ENCODE measurements around the gene SLC38A8.

Gene SLC38A8

DNA sequence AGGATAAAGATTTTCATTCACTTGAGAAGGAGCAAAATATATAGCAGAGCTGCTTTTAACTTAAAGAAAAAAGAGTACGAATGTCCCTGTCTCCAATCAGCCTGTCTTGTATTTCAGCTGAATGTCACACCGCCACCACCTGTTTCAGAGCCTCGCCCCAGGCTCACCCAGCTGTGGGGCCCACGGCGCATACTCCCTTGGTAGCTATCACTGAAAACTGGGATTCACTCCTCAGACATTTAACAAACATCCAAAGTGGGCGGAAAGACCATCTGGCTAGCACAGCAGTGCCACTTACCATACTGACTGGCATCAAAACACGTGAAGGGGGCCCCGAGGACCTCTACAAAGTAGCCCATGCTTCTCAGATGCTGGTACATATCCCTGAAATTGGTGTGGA is 25.4 kb upstream of the SLC38A8 start:
- peak; percentile 57 for DNase-seq

DNA sequence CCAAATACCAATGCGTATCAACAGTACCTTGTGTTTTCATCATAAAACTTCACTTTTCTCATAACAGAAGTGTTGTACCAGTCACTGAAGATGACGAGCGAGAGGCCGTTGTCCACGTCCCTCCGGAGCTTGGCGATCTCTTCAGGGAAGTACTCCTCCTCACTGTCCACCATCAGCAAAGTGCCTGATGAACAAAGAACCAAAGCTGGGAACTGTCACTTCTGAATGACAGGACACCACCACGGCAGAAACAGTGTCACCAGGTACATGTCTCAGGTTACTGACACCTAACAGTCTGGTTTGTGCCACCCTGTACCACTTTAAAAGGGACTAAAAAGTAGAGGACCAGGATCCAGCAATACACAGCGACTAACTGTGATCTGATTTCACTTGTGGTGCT is 25.0 kb upstream of the SLC38A8 start:
- DNase-seq, result no peak

DNA sequence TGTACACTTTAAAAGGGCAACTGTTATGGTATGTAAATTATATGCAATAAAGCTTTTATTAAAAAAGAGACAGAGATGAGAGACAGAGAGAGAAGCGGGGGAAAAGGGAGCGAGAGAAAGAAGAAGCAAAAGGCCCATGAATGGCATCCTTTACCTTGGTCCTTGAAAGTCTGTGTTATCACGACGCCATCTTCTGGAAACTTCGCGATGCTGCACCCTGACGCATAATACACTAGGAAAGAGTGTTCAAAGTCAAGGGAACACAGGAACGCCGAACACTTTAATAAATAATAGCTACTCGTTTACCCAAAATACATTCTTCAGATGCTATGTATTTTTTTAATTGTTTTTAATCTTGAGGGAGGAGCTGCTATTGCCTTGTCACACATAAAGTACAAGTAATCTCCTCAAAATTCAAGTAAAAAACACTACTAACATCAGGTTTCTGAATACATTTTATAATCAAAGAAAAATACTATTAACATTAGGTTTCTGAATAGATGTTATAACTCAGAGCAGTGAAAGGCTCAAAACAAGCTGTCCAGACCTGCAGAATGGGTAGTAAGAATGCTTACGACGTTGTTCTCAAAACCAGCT is 23.0 kb upstream of the SLC38A8 start:
- DNase-seq, result peak; percentile 14

DNA sequence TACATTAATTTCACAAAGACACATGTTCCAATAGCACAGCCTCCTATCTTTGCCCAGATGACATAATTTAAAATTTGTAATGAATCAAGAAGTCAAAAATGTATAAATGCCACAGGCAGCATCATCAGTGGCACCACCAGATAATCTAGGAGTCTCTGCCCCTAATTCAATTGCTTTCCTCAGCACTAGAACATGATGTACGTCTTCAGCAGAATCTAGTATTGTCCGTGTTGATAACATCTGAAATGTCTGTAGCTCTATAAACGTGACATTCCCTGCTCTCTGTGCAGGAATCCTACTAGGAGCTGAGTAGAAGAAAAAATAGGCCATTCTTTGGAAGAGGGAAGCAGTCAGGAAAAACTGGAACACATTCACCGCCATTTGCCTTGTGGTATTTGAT is 21.4 kb upstream of the SLC38A8 start:
- no peak for DNase-seq

DNA sequence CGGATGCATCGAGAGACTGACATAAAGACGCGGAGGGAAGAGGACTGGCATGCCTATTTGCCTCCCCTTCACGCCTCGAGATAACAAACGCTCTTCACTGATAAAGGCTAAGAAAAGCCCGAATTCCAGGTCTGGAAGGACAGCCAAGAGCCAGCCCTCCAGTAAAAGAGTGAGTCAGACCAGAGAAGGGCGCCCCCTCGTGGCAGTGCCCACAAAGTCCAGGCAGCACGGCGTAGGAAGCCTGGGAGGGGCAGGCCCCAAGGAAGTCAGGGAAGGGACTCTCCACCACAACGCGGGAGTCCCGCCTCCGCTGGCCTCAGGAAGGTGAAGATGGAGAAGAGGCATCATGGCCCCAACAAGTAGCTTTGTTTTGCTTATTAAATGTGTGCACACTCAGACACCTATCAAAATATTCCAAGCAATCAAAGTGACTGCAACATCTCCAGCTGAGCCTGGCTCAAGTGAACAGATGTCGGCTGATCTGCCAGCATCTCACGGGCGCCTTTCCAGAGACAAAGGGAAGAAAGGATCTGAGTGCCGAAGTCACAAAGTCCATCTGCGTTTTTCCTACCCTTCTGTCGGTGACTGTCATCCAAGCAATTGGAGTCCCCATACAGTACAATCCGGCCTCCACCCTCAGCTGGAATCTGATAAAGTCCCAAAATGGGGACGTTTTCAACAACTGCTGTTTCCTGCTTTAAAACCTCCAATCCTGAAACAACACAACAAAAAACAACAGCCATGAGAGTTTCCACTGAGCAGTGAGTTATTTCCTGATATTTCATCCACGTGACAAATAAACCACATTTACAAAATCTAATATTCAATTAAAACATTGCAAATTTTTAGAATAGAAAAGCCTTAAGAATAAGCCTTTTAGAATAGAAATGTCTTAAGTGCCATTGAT is 20.4 kb upstream of the SLC38A8 start:
- DNase-seq, result peak; percentile 92

DNA sequence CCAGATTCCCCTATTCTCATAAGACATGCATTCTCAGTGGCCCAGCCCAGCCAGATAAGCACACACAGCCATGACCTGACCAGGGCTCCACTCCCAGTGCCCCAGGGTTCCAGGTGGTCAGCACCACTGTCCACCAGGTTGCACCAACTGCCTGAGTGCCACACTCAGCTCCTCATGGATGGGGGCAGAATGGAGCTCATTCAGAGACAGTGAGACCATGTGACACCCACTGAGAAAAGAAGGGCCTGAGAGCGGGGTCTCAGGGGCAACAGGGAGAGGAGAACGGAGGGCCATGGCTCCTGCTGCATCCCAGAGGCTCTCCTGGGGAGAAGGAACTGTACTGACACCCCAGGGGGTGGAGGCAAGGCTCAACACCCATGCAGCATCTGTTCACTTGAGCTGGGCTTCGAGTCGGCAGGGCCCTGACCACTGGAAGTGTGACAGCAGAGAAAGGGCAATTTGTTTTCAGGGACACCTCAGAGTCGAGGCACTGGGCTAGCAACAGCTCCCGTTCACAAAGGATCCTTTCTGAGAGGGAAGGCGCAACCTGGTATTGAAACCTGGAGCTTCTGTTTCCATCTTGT is 18.7 kb upstream of the SLC38A8 start:
- no peak for DNase-seq

DNA sequence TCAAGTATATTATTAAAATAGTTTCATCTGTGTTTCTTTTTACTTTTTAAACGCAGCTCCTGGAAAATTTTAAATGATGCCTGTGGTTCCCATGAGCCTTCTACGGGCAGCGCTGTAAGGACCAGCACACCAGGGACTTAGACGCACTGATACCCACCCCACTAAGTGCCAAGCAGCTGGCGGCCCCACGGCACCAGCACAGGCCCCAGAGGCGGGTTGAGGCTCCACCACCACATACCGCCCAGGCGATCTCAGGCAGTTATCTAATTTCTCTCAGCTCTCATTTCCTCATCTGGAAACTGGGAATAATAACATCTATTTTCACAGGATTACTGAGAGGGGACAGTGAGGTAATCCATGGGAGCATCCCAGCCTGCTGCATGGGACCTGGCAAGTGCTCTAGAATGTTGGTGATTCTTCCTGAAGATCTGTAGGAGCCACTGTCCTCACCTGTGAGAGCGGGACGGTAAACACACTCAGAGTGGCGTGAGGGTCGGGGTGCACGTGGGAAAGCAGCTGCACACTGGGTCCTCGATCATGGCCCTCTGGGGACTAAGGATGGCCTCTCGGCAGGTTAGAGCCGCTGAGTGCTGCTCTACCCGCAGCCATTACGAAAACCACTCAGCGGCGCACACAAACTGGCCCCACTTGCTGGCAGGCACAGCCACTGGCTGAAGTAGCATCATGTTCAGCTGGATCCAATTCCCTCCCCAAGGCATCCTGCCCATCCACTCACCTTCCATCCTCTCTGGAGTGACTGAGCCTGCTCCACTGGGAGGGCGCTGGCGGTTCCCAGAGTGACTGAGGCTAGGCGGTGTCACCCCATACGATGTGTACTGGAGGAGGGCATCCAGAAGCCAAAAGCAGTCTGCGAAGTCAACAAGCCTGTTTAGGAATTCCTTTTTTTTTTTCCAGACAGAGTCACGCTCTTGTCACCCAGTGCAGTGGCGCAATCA is 17.6 kb upstream of the SLC38A8 start:
- DNase-seq, result no peak

DNA sequence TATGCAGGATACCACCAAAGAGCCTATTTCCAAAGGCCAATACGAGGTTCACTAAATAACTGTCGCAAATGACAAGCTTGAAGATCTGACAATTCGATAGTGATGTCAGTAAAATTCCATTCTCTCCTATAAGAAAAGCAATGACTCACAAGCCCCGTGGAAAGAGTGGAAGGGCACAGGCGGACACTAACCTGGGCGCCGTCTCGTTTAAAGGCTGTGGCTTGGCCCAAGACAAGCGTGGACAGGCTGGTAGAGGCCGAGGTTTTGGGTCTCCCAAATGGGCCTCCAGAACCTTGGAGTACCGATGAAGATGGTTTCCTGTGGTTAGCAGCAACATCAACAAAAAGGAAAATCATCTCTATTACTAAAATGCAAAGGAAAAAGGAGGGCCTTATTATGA is 16.5 kb upstream of the SLC38A8 start:
- no peak for DNase-seq

DNA sequence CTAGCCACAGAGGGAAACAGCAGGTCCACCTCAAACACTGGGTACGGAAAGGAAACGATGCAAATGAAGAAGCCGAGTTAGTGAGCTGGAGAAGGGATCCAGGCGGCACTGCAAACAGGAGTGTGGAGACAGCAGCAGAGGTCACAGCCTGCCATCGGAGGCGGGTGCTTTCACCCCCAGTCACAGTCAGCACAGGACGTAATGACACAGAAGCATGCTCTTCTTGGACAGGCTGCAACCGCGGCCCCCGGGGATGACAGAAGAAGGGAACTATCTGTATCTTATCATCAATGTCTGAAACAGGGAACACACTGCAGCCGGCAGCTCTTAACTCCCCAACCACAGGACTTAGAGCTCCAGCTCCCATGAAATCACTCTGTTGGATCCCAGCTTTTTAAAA is 16.1 kb upstream of the SLC38A8 start:
- DNase-seq, result no peak

DNA sequence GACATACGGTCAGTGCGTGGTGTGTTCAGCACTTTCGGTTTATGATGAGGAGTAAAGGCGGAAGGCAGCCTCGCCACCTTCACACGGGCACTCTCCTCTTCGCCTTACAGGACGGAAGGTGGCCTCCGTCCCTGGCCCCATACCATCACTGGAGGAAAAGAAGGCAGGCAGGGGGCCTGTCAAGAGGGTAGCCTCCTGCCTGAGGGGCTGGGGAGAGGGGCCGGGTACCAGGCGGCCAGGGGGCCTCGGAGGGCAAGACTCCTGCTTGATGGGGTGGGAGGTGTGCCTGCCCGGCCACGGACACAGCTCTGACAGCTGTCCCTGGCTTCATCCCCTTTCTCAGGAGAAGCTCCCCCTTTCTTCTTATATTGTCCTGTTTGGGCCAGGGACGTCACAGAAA is 15.6 kb upstream of the SLC38A8 start:
- DNase-seq, result no peak

DNA sequence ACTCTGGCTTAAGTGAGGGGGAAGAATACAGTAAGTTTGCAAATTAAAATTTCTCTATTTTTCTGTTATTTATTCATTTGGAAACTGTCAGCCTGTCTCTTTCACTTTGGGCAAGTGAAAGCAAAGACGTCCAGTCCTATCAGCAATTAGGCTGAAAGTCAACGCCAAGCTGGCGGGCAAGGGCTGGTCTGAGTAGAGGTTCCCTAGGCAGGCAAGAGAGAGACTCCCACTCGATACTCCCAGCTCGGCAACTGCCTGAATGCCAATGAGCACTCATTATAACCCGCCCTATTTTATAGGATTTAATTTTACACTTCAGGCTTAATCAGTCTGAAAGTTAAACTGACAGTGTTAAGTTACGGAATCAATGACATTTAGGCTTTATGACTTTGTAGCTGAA is 14.3 kb upstream of the SLC38A8 start:
- no peak for DNase-seq

DNA sequence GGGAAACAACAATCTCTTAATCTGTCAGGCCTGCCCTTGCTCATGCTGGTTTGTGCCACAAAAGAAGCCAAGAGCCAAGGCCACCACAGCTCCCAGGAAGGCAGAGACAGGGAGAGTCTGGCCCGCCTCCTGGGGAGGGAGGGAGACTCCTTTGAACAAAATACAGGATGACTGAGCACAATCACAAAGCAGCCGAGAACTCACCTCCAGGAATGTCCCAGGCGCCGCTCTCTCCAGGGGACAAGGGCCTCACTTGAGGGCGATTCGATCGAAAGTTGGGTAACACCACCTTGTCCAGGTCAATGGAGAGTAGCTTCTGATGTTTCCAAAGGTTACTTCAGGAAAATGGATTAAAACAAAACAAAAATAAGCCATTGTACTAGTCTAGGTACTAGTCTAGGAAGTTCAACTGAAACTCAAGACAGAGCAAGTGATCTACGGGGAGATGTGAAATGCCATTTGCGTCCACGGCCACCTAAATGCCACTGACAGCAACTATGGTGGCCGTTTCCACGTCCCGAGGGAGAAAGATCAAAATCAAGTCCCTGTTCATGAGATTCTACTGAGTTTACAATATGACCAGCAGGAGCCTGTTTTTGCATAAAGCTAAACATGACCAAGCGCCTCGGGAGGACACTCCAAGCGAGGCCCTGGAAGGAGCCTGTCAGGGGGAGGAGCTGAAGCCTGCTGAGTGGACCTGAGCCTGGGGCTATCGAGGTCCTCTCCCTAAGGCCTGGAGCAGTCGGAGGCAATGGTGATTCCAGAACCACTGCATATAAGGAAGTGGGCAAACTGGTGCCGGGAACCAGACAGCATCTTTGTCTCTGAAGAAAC is 13.4 kb upstream of the SLC38A8 start:
- DNase-seq, result no peak

DNA sequence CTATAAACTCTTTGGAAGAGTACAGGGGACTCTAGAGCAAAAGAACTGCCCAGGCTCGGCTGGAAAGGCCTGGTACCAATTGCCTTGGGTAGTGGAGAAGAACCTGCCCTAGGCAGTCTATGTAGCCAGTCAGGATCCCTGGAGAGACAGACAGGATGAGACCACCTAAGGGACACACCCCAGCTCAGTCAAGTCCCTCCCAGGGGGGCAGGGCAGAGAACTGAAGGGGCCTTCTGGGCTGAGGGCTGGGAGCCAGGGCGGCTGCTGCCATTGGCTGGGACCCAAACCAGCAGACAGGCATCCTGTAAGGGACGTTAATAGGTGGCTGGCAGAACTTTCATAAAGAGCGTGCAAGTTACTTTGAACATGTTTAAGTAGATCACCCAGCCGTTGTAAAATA is 12.8 kb upstream of the SLC38A8 start:
- DNase-seq, result no peak

DNA sequence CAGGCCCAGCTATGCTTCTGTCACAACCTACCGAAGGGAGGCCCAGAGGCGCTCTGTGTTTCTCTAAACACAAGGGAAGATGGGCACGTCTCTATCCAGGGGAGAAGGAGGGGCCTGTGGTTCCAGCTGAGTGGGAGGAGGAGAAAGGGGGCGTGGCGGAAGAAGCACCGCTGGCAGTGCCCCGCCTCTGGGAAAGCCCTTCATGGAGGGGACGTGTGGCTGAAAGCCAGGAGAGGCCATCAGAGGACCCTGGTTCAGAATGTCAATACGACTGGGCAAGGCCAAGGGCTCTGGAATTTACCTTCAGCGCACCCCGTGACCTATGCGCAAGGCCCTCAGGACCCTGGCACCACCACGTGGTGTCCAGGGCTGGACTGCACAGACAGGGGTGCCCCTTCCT is 12.3 kb upstream of the SLC38A8 start:
- DNase-seq, result no peak

DNA sequence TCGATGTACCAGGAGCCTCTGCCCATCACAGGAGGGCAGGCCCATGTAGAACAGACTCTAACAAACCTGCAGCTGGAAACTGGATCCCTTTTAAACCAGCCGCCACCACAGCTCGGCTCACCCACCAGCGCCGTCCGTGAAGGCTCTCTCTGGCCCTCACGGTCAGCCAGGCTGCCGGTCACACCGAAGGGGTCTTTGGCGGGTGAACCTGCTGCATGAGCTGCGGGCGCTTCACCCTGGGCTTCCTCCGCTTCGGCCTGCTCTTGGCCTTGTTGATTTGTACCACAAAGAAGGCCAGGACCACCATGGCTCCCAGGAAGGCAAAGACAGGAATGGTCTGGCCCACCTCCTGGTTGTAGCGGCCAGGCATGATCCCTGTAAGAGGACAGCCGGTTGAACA is 11.7 kb upstream of the SLC38A8 start:
- no peak for DNase-seq

DNA sequence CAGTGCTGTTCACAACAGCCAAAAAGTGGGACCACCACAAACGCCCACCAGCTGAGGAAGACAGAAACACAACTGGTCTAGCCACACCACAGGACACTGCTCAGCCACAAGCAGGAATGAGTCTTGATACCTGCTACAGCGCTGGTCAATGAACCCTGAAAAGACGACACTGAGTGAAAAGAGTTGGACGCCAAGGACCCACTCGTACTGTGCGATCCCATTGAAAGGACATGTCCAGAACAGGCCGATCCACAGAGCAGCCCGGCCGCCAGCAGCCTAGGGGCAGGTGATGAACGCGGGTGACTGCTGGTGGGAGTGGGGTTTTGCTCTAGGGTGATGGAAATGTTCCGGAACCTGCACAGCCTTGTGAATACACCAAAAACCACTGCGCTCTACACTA is 10.6 kb upstream of the SLC38A8 start:
- no peak for DNase-seq

DNA sequence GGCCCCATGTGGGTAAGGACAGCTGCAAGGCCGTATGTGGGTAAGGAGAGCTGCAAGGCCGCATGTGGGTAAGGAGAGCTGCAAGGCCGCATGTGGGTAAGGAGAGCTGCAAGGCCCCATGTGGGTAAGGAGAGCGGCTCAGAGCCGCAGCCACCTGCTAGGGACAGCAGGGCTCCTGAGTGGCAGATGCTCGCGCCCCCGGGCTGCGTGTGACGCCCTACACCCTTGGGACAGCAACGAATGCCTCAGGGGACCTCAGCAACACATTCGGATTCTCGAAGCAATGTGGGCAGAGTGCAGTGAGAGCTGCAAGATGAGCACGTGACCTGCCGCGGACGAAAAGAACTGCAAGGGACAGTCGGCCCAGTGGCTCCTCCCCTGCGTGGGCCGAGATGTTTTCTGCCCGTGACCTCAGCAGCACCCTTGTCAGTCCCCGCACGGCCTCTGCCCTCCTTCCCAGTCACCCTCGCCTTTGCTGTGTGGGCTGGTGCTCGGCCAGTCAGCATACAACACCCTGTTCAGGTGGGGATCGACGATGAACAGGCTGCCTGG is 9.6 kb upstream of the SLC38A8 start:
- DNase-seq, result peak; percentile 62

DNA sequence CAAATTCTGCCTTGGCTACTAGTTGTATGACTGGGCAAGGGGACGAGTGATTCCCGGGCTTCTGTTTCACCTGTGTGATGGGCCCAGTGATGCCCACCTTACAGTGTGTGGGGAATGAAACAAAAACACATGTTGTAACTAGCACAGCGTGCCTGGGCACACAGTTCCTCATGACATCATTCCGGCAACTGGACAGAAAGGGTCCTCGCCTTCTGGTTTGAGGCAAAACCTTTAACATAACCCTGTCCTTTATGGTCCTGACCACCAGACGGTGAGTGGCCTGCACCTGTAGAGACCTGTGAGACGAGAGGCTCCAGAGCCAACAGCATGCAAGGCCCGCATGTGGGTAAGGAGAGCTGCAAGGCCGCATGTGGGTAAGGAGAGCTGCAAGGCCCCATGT is 7.7 kb upstream of the SLC38A8 start:
- no peak for DNase-seq

DNA sequence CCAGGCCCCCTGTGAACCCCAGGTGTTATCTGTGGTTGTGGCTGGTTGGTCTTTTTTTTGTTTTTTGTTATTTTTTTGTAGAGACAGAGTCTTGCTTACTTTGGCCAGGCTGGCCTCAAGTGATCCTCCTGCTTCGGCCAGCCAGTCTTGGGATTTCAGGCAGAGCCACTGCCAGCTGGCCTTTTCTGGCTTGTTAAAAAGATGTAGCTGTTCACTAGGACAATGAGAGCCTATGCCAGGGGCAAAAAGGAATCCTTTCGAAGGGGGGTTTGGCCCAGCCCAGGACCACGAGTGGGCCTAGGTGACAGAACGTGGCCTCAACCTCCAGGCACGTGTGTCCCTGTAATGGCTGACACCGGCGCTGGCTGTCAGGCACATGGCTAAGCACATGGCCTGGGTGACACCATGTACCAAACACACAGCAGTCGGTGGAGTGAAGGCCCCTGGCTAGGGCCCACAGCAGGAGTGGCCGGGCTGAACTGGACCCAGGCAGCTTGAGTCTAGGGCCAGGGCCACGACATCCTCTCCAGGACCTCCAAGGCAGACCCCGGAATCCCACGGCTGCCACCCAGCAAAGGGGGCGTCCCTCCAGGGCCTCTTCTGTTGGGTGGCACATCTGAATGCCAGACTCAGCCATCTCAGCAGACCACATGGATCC is 6.9 kb upstream of the SLC38A8 start:
- no peak for DNase-seq

DNA sequence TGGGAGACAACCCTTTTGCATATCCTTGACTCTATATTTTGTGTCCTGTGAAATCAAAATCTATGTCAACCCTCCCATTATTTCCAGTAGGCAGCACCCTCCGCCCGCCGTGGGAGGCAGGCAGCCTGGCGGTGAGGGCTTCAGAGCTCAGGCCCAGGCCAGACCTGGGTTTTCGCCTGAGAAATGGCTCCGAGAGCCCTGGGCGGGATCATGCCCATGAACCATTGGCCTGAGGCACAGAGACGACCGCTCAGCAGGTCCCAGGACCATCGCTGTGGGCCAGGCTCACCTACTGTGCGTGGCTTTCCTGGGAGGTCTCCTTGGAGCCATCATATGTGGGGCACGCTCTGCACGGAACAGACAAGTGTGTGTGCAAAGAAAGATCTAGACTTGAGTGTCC is 6.3 kb upstream of the SLC38A8 start:
- DNase-seq, result no peak

DNA sequence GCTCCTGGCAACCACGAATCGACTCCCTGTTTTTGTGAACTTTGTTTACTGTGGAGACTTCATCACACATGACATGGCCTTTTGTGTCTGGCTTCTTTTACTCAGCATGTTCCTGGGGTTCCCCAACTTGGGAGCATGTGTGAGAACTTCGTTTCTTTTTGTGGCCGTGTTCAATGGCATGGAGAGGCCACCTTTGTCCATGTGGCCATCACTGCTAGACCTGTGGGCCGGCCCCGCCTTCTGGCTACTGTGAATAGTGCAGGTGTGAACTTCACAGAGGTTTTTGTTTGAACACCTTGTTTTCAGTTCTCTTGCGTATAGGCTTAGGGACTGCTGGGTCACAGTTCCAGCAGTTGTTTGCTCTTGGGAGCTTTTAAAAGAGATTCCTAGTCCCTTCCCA is 5.7 kb upstream of the SLC38A8 start:
- DNase-seq, result no peak
